ENCODE results near the gene ZNF76.

Gene ZNF76

DNA sequence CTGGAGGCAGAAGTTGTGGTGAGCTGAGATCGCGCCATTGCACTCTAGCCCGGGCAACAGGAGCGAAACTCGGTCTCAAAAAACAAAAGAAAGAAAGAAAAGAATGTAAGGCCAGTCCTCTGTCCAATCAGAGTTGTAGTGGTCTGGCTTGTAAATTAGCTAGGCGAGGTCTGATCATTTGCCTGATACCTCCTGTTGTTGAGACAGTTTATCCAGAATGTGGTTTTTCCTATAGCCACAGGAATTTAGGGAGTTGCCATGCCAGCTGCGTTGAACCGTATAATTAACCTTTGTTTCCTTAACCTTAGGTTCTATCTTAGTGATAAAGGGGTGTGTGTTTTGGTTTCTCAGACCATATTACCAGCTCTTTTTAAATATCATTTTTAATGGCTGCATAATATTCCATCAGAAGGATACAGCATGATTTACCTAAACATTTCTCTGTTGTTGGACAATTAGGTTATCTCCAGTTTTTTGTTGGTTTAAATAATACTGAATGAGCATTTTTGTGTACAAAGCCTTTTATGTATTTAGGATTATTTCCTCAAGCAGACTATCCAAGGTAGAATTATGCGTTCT, 71.1 kb downstream of the ZNF76 start:
- no peak for DNase-seq (ENCODE audit: low read depth)

DNA sequence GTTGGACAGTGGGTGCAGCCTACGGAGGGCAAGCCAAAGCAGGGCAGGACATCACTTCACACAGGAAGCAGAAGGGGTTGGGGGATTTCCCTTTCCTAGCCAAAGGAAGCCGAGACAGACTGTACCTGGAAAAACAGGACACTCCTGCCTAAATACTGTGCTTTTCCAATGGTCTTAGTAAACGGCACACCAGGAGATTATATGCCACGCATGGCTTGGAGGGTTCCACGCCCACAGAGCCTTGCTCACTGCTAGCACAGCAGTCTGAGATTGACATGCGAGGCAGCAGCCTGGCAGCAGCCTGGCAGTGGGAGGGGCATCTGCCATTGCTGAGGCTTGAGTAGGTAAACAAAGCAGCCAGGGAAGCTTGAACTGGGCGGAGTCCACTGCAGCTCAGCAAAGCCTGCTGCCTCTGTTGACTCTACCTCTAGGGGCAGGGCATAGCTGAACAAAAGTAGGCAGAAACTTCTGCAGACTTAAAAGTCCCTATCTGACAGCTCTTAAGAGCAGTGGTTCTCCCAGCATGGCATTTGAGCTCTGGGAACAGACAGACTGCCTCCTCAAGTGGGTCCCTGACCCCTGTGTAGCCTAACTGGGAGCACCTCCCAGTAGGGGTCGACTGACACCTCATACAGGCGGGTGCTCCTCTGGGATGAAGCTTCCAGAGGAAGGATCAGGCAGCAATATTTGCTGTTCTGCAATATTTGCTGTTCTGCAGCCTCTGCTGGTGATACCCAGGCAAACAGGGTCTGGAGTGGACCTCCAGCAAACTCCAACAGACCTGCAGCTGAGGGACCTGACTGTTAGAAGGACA, 72.7 kb downstream of the ZNF76 start:
- DNase-seq (ENCODE audit: low read depth): peak; percentile 31

DNA sequence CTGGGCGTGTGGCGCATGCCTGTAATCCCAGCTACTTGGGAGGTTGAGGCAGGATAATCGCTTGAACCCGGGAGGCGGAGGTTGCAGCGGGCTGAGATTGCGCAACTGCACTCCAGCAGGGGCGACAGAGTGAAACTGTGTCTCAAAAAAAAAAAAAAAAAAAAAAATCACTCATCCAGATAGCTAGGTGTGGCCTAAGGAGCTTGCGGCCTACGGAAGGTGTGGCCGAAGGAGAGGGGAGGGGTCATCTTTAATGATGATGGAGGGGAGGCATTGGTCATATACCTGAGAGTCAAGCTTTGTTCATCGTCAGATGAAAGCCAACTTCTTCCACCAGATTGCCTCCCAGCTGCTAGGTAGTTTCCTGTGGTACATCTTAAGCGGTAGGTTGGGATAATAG, 82.0 kb downstream of the ZNF76 start:
- DNase-seq (ENCODE audit: low read depth): no peak

DNA sequence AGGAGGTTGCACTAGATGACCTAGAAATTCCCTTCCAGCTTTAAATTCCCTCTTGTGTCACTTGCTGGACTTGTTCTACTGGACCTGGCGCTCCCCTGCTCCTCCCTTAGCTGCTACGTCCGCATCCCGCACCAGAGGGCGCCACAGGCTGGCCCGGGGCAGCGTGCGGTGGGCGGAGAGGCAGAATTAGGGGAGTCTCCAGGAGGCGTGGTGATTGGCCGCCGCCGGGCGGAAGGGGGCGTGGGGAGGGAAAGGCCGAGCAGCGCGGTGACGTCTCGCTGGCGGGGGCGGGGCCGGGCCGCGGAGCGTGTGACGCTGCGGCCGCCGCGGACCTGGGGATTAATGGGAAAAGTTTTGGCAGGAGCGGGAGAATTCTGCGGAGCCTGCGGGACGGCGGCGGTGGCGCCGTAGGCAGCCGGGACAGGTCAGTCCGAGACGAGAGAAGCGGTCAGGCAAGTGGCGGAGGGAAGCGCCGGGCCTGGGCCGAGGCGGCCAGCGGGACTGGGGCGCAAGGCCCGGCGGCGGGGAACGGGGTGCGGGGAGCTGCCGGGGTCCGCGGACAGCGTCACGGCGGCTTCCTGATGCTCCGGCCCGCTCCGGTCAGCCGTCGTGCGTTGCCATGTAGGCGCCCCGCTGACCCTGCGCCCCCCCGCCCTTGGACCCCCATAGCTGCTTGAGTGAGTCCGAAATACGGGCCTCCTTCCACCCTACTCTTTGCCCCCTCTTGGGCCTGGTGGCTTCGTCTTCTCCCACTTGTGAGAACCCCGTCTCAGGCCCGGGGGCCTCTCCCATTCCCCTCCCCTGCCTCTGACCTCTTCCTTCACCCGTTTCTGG, 82.9 kb downstream of the ZNF76 start, which contains the start of gene PPARD:
Gene PPARD, plus strand, starts transcription at position 301 of the 834 bp plus-strand sequence. CDS start 68,530 bp downstream, outside the sequence.
- DNase-seq (ENCODE audit: low read depth): peak; percentile 95

DNA sequence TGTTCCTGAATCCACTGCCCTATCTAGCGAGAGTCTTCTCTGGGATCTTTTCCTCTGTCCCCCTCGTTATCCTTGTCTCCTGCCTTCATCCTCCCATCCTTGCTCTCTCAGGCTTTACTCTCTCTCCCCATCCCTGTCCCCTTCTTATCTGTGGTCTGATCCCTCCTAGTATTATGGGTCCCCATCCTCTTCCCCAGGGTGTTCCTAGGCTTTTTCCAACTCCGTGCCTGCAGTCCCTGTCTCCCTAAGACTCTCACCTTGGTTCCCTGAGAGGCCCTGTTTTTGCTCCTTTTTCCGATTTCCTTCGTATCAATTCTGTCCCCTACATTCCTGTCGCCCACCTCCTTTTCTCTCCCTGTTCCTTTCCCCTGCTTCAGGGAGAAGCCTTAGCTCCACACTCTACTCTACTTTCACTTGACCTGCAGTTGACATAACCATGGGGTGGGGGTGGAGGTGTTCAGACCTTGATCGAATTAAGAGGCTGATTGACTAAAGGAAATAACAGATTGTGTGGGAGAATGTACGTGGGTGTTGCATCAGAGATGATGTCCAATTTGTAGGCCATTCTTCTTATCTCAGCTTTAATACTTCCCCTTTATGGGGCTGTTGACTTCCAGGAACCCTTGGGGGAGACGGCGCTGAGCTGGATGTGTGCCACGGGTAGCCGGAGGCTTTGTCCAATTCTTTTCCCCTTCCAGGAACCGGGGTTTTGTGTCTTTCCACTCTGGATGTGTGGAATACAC, 83.7 kb downstream of the ZNF76 start:
- no peak for DNase-seq (ENCODE audit: low read depth)

DNA sequence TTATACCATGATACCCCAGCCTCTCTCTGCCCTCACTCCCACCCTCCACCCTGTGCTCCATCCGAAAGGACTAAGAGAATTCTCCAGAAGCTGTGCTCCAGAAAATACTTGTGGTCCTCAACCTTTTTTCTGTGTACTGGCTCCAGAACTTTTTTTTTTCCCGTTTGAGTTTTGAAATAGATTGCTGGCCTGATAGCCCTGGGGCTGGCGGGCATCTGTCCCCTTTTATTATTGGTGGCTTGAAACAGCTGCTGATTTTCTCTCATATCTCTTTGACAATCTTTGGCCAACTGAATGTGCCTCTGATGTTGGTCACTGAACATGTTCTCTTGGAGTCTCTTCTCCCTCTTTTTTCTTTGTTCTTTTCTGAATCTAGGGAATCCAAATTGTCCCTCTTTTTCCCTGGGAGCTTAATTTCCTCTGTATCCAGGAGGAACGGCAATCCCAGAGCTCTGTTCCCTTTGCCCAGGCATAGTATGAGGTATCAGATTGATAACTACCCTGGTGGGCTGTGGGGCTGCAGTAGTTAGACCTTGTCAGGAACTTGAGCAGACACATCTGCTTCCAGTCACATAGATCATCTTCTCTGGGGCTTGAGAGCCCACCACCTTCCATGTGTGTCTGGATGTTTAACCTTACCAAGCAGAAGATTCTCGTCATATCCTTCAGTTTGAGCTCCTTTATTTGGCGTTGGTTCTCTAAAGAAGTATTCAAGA, 84.5 kb downstream of the ZNF76 start:
- no peak for DNase-seq (ENCODE audit: low read depth)
